GM12878 (cell line): ENCODE measurements around the gene SETD6. TPM values are rescaled to one million over a fixed set of nuclear protein-coding genes. Genes with fewer than 3 reads are reported as not detected.

ENCODE experiments used
- CBX5 ChIP-seq: sonication (generic); IDR thresholded peaks from 2 replicates; pipeline ENCODE4 v1.6.1; 2016; ENCODE audit warnings: low read depth, moderate library complexity, mild to moderate bottlenecking, inconsistent platforms
- FOS ChIP-seq: IDR thresholded peaks from 3 replicates; pipeline ENCODE4 v1.6.1; 2011; ENCODE audit warnings: borderline replicate concordance; ENCODE audit not compliant: insufficient read length; ENCODE audit errors: extremely low read depth
- HCFC1 ChIP-seq: fragments of 150-350 bp; IDR thresholded peaks from 2 replicates; pipeline ENCODE4 v1.6.1; 2014; ENCODE audit warnings: low read length
- NFYA ChIP-seq: IDR thresholded peaks from 2 replicates; pipeline ENCODE4 v1.6.1; 2011; ENCODE audit warnings: low read depth, mild to moderate bottlenecking, low read length, improper control_type of control experiment, borderline replicate concordance
- NR2C1 ChIP-seq: fragments of 450-650 bp; IDR thresholded peaks from 2 replicates; pipeline ENCODE4 v1.6.1; 2017; ENCODE audit warnings: antibody characterized with exemption, mild to moderate bottlenecking, moderate library complexity
- polyA plus RNA-seq, 11 experiments: library from polyadenylated mRNA; depleted of rRNA in 4 of 11; unstranded in 6 of 11; stranded (reverse) in 5 of 11; fragments of >200 nt; fragmentation: Nextera tagmentation in 4 of 11; fragmentation: Illumina TruSeq in 1 of 11; extraction: Ambion mirVana in 4 of 11; extraction: Trizol in 1 of 11; gene quantifications; 1 replicate in 1 of 11; 2 replicates in 10 of 11; pipeline versions ENCODE4 v1.2.1 to v1.2.3, GENCODE V29; 2011 to 2016; ENCODE audit warnings: inconsistent platforms in 2 of 11, missing spikeins in 2 of 11, low read depth in 1 of 11
- total RNA-seq, 4 experiments: library from RNA; depleted of rRNA in 3 of 4; stranded (reverse); fragments of >200 nt in 3 of 4; fragmentation: Illumina TruSeq in 1 of 4; extraction: Trizol in 1 of 4; gene quantifications; 2 replicates each; pipeline versions ENCODE4 v1.2.1 to v1.2.3, GENCODE V29; 2013 to 2021
- TF ChIP-seq, protein P1 (sequence below): fragments of 150-350 bp; IDR thresholded peaks from 2 replicates; pipeline ENCODE4 v1.6.1; 2016; ENCODE audit warnings: low read depth, low read length
- TF ChIP-seq, protein P2 (sequence below): IDR thresholded peaks from 2 replicates; pipeline ENCODE4 v1.6.1; 2012; ENCODE audit warnings: low read depth, low read length, improper control_type of control experiment
- TF ChIP-seq, protein P3 (sequence below): fragments of 450-650 bp; IDR thresholded peaks from 2 replicates; pipeline ENCODE4 v1.6.1; 2017; ENCODE audit warnings: low read depth, mild to moderate bottlenecking, moderate library complexity

The SETD6 gene
- total and polyA plus RNA-seq, 10 of the 15 experiments (the other 5 are each of a cell fraction or from before 2014, with no cell fraction given) = 8.2 to 23.8 (median 16.2) TPM

DNA sequence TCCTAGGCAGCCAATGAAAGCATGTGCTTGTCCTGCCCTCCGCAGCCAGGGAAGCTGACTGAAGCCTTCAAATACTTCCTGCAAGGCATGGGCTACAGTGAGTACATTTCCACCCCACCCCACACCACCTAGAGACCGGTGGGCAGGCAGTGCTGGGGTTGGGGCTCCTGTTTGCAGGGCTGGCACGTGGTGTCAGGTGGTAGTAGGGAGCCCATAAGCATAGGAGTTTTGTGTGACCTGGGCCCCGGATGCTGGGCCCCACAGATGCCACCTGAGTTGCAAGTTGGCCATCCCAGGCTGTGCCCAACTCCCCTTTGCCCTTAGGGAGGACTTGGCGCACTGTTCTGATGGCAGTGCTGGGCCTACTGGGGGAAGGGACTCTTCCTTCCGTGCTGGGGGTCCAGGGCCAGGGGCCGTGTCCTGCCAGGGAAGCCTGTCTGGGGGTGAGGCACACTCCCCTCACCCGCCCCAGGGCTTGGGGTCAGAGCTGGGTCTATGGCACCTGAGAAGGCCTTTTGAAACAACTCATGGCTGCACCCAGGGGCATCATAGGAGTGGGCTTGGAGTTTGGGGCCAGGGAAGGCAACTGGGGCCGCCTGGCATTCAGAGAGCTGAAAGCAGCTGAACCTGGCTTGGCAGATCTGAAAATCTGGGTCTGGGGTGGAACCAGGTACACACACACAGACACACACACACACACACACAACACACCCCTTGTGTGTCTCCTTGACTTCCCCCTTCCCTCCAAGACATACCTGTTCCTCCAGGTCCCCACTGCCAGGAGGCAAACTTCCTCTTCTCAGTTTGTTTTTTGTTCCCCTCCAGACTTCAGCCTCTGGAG is 5.8 kb upstream of the SETD6 start (continued):
- TF ChIP-seq, protein P1, sequence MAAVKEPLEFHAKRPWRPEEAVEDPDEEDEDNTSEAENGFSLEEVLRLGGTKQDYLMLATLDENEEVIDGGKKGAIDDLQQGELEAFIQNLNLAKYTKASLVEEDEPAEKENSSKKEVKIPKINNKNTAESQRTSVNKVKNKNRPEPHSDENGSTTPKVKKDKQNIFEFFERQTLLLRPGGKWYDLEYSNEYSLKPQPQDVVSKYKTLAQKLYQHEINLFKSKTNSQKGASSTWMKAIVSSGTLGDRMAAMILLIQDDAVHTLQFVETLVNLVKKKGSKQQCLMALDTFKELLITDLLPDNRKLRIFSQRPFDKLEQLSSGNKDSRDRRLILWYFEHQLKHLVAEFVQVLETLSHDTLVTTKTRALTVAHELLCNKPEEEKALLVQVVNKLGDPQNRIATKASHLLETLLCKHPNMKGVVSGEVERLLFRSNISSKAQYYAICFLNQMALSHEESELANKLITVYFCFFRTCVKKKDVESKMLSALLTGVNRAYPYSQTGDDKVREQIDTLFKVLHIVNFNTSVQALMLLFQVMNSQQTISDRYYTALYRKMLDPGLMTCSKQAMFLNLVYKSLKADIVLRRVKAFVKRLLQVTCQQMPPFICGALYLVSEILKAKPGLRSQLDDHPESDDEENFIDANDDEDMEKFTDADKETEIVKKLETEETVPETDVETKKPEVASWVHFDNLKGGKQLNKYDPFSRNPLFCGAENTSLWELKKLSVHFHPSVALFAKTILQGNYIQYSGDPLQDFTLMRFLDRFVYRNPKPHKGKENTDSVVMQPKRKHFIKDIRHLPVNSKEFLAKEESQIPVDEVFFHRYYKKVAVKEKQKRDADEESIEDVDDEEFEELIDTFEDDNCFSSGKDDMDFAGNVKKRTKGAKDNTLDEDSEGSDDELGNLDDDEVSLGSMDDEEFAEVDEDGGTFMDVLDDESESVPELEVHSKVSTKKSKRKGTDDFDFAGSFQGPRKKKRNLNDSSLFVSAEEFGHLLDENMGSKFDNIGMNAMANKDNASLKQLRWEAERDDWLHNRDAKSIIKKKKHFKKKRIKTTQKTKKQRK = no peak
- TF ChIP-seq HCFC1 (no peak), NR2C1 (no peak), CBX5 (no peak), NFYA (no peak), FOS (no peak)
- TF ChIP-seq, protein P2, sequence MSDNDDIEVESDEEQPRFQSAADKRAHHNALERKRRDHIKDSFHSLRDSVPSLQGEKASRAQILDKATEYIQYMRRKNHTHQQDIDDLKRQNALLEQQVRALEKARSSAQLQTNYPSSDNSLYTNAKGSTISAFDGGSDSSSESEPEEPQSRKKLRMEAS = no peak
- TF ChIP-seq, protein P3, sequence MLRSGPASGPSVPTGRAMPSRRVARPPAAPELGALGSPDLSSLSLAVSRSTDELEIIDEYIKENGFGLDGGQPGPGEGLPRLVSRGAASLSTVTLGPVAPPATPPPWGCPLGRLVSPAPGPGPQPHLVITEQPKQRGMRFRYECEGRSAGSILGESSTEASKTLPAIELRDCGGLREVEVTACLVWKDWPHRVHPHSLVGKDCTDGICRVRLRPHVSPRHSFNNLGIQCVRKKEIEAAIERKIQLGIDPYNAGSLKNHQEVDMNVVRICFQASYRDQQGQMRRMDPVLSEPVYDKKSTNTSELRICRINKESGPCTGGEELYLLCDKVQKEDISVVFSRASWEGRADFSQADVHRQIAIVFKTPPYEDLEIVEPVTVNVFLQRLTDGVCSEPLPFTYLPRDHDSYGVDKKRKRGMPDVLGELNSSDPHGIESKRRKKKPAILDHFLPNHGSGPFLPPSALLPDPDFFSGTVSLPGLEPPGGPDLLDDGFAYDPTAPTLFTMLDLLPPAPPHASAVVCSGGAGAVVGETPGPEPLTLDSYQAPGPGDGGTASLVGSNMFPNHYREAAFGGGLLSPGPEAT = no peak
